Neural progenitor cell (in vitro differentiated cells): ENCODE data around the gene RTL5. TPM values are rescaled to one million over a fixed set of nuclear protein-coding genes. Genes with fewer than 3 reads are reported as not detected.
A peak's percentile ranks its signal among the peaks of the same experiment; 100 is the strongest.

Experiments used
- DNase-seq: peaks from one replicate; pipeline ENCODE4 v3.0.0-alpha.2; 2016; ENCODE audit warnings: low spot score
- H2AFZ ChIP-seq: fragments of 200-600 bp; sonication (generic); replicated peaks from 2 replicates; pipeline ENCODE4 v1.6.1; 2016; ENCODE audit warnings: antibody characterized with exemption
- H3F3A ChIP-seq: fragments of 200-600 bp; sonication (generic); 2 replicates; pipeline ENCODE4 v1.6.1; 2016; ENCODE audit warnings: antibody characterized with exemption, low read depth
- H3K27ac ChIP-seq: fragments of 200-600 bp; sonication (generic); 2 replicates; pipeline ENCODE4 v1.5.1; 2016; ENCODE audit warnings: mild to moderate bottlenecking
- H3K27me3 ChIP-seq: fragments of 200-600 bp; sonication (generic); 2 replicates; pipeline ENCODE4 v1.6.1; 2016; ENCODE audit warnings: mild to moderate bottlenecking, moderate library complexity
- H3K36me3 ChIP-seq: fragments of 200-600 bp; sonication (generic); 2 replicates; pipeline ENCODE4 v1.5.1; 2016
- H3K4me1 ChIP-seq: fragments of 200-600 bp; sonication (generic); 2 replicates; pipeline ENCODE4 v1.6.1; 2016; ENCODE audit warnings: mixed run types
- H3K4me2 ChIP-seq: fragments of 200-600 bp; sonication (generic); 2 replicates; pipeline ENCODE4 v1.6.1; 2016
- H3K4me3 ChIP-seq: fragments of 200-600 bp; sonication (generic); 2 replicates; pipeline ENCODE4 v1.5.1; 2016
- H3K79me2 ChIP-seq: fragments of 200-600 bp; sonication (generic); 2 replicates; pipeline ENCODE4 v1.6.1; 2016; ENCODE audit warnings: low read depth
- H3K9ac ChIP-seq: fragments of 200-600 bp; sonication (generic); 2 replicates; pipeline ENCODE4 v1.6.1; 2016
- H3K9me3 ChIP-seq: fragments of 200-600 bp; sonication (generic); 2 replicates; pipeline ENCODE4 v1.5.1; 2016; ENCODE audit warnings: low read depth
- H4K20me1 ChIP-seq: fragments of 200-600 bp; sonication (generic); 2 replicates; pipeline ENCODE4 v1.6.1; 2016; ENCODE audit warnings: low read depth
- H3K27ac Mint-ChIP-seq: 3 replicates; pipeline ENCODE4 v1.8.0; 2021; ENCODE audit warnings: mixed read lengths
- H3K27me3 Mint-ChIP-seq: 2 replicates; pipeline ENCODE4 v1.8.0; 2022; ENCODE audit warnings: low read depth, mild to moderate bottlenecking, inconsistent platforms, moderate library complexity, mixed read lengths; ENCODE audit not compliant: insufficient read depth
- H3K36me3 Mint-ChIP-seq: 3 replicates; pipeline ENCODE4 v1.8.0; 2021; ENCODE audit warnings: mixed read lengths
- H3K4me1 Mint-ChIP-seq: 3 replicates; pipeline ENCODE4 v1.8.0; 2021; ENCODE audit warnings: mixed read lengths
- H3K4me3 Mint-ChIP-seq: 3 replicates; pipeline ENCODE4 v1.8.0; 2021; ENCODE audit warnings: mild to moderate bottlenecking, moderate library complexity, mixed read lengths
- H3K9me3 Mint-ChIP-seq: 3 replicates; pipeline ENCODE4 v1.8.0; 2020; ENCODE audit warnings: mixed read lengths
- CTCF ChIP-seq: fragments of 200-600 bp; sonication (generic); IDR thresholded peaks from 2 replicates; pipeline ENCODE4 v1.5.1; 2017; ENCODE audit warnings: antibody characterized with exemption, mild to moderate bottlenecking
- EZH2 ChIP-seq: fragments of 200-600 bp; sonication (generic); IDR thresholded peaks from 2 replicates; pipeline ENCODE4 v1.6.1; 2017; ENCODE audit warnings: antibody characterized with exemption, mild to moderate bottlenecking, moderate library complexity
- EZH2phosphoT487 ChIP-seq: fragments of 200-600 bp; sonication (generic); IDR thresholded peaks from 2 replicates; pipeline ENCODE4 v1.6.1; 2017; ENCODE audit warnings: antibody characterized with exemption
- total RNA-seq: library from RNA; depleted of rRNA; stranded (reverse); fragments of >200 nt; gene quantifications from 2 replicates; pipeline ENCODE4 v1.2.3, GENCODE V29; 2015; ENCODE audit warnings: low replicate concordance

The RTL5 gene
- total RNA-seq, 1 donor from 2014 or later: 1.0 TPM

- DNase-seq: no peak
- peaks cover 14% of the 10 kb centered on the region for H3K9me3 Mint-ChIP-seq
- no peak overlapping the region for H3K4me2 ChIP-seq
- H3K9me3 ChIP-seq: no peaks in the 10 kb centered on the region
- H3K4me1 Mint-ChIP-seq: peaks cover 18% of the 10 kb centered on the region
- H3K36me3 ChIP-seq: no peaks in the 10 kb centered on the region
- H3K27me3 ChIP-seq: no peaks in the 10 kb centered on the region
- H3F3A ChIP-seq: no peaks in the 10 kb centered on the region
- H3K4me3 Mint-ChIP-seq: no peak overlapping the region
- H3K79me2 ChIP-seq: no peaks in the 10 kb centered on the region
- H3K9ac ChIP-seq: no peak overlapping the region
- H3K4me1 ChIP-seq: peaks cover 9% of the 10 kb centered on the region
- TF ChIP-seq EZH2phosphoT487: no peak
- no peak for TF ChIP-seq EZH2
- TF ChIP-seq CTCF: no peak
- no peak overlapping the region for H3K27ac Mint-ChIP-seq
- H2AFZ ChIP-seq: no peak overlapping the region
- no peak overlapping the region for H3K27ac ChIP-seq
- H3K36me3 Mint-ChIP-seq: peaks cover 4% of the 10 kb centered on the region
- no peaks in the 10 kb centered on the region for H4K20me1 ChIP-seq
- H3K27me3 Mint-ChIP-seq: peaks cover 9% of the 10 kb centered on the region
- H3K4me3 ChIP-seq: no peak overlapping the region
Measured at GRCh38 chrX:72095370-72095769, 36.3 kb downstream of the RTL5 start.

GRCh38 chrX:72094894-72095293, 36.8 kb downstream of the RTL5 start:
- TF ChIP-seq EZH2phosphoT487 (no peak), EZH2 (no peak), CTCF (no peak)
- peaks cover 9% of the 10 kb centered on the region for H3K4me1 ChIP-seq
- no peaks in the 10 kb centered on the region for H3K9me3 ChIP-seq
- peaks cover 5% of the 10 kb centered on the region for H3K27me3 Mint-ChIP-seq
- H3F3A ChIP-seq: no peaks in the 10 kb centered on the region
- H3K36me3 ChIP-seq: no peaks in the 10 kb centered on the region
- no peaks in the 10 kb centered on the region for H3K79me2 ChIP-seq
- H4K20me1 ChIP-seq: no peaks in the 10 kb centered on the region
- no peak overlapping the region for H3K4me3 Mint-ChIP-seq
- no peaks in the 10 kb centered on the region for H3K27me3 ChIP-seq
- H2AFZ ChIP-seq: no peak overlapping the region
- no peak overlapping the region for H3K27ac ChIP-seq
- no peak overlapping the region for H3K4me3 ChIP-seq
- H3K4me2 ChIP-seq: no peak overlapping the region
- DNase-seq: peak; percentile 21
- peaks cover 9% of the 10 kb centered on the region for H3K9me3 Mint-ChIP-seq
- H3K9ac ChIP-seq: no peak overlapping the region
- peaks cover 13% of the 10 kb centered on the region for H3K4me1 Mint-ChIP-seq
- peaks cover 4% of the 10 kb centered on the region for H3K36me3 Mint-ChIP-seq
- H3K27ac Mint-ChIP-seq: no peak overlapping the region

- DNase-seq: no peak
- Mint-ChIP-seq H3K36me3 (peaks cover 5% of the 10 kb centered on the region), H3K4me1 (peaks cover 5% of the 10 kb centered on the region), H3K4me3 (no peak overlapping the region), H3K9me3 (peaks cover 17% of the 10 kb centered on the region), H3K27me3 (peaks cover 2% of the 10 kb centered on the region), H3K27ac (no peak overlapping the region)
- Histone ChIP-seq H3K4me2 (no peak overlapping the region), H3K4me3 (no peak overlapping the region), H4K20me1 (no peaks in the 10 kb centered on the region), H3K9ac (no peak overlapping the region), H3K36me3 (no peaks in the 10 kb centered on the region), H2AFZ (no peak overlapping the region), H3K27me3 (no peaks in the 10 kb centered on the region), H3K4me1 (no peaks in the 10 kb centered on the region), H3K9me3 (no peaks in the 10 kb centered on the region), H3K79me2 (no peaks in the 10 kb centered on the region), H3K27ac (no peak overlapping the region), H3F3A (no peaks in the 10 kb centered on the region)
- no peak for TF ChIP-seq CTCF
- TF ChIP-seq EZH2: no peak
- TF ChIP-seq EZH2phosphoT487: no peak
Measured at GRCh38 chrX:72089254-72089653, 42.5 kb downstream of the RTL5 start.
